Measurements from ENCODE around the gene EDN1.
A peak's percentile ranks its signal among the peaks of the same experiment; 100 is the strongest.

The EDN1 gene

DNA sequence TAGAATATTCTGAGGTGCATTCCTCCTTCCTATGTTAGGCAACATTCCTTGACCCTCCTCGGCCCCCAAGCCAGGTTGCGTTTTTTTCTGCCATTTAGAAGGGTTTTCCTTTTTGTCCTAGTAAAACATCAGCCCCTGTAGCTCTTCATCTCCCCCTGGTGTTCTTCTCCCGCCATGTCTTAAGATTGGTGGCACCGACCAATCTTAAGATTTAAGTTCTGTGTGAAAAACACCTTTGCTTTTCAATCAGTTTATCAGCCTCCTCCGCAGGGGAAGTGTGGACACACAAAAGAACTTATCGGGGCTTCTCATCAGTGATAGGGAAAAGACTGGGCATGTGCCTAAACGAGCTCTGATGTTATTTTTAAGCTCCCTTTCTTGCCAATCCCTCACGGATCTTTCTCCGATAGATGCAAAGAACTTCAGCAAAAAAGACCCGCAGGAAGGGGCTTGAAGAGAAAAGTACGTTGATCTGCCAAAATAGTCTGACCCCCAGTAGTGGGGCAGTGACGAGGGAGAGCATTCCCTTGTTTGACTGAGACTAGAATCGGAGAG is 719 bp upstream of the EDN1 start:
- DNase-seq (ENCODE audit: low read depth), result peak; percentile 78
- H3K4me3 ChIP-seq (ENCODE audit: low read depth, low read length), result peak overlapping the region; percentile 26
- TF ChIP-seq, protein P1, sequence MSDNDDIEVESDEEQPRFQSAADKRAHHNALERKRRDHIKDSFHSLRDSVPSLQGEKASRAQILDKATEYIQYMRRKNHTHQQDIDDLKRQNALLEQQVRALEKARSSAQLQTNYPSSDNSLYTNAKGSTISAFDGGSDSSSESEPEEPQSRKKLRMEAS (IDR thresholded peaks at IDR 0.05; ENCODE audit: low read depth, low read length), result no peak
- TF ChIP-seq POLR2A (IDR thresholded peaks at IDR 0.05; ENCODE audit: extremely low read depth, insufficient read length) (no peak), MYC (IDR thresholded peaks at IDR 0.05; ENCODE audit: low read depth, low read length) (no peak)
- TF ChIP-seq, protein P2, sequence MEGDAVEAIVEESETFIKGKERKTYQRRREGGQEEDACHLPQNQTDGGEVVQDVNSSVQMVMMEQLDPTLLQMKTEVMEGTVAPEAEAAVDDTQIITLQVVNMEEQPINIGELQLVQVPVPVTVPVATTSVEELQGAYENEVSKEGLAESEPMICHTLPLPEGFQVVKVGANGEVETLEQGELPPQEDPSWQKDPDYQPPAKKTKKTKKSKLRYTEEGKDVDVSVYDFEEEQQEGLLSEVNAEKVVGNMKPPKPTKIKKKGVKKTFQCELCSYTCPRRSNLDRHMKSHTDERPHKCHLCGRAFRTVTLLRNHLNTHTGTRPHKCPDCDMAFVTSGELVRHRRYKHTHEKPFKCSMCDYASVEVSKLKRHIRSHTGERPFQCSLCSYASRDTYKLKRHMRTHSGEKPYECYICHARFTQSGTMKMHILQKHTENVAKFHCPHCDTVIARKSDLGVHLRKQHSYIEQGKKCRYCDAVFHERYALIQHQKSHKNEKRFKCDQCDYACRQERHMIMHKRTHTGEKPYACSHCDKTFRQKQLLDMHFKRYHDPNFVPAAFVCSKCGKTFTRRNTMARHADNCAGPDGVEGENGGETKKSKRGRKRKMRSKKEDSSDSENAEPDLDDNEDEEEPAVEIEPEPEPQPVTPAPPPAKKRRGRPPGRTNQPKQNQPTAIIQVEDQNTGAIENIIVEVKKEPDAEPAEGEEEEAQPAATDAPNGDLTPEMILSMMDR (IDR thresholded peaks at IDR 0.05; ENCODE audit: low read depth, low read length), result peak; percentile 91

DNA sequence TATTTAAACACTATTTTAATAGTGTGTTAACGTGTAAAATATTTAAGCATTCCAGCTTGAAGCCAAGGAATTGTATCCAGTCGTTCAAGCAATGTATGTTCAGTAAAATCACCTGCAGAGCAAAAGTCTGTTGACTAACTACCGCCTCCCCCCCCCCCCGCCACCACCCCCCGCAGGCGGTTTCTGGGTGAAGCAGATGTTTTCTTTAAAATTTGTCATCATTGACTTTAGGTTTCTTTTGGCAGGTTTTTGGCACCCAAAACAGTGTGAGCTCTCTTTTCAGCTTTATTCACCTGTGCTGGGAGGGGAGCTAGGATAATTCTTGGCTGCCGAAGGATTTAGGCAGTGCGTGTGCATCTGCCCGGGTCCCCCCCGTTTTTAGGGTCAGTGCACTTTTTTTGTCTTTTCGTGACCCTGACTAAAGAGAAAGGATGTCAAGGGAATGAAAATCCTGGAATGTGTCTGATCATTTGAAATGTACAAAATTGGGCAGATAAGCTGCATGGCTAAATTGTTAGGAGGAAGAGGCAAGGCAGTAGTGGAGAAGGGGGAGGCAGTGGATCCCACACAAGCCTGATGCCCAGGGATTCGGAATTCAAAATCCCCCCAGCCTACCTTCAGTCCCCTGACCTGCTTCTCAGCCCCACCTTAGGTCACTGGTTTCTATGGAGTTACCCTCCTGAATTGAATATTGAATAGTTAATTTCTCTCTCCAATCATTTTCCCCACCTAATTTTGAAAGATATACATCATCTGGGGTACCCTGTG is 1.1 kb downstream of the EDN1 start:
- TF ChIP-seq POLR2A (IDR thresholded peaks at IDR 0.05; ENCODE audit: extremely low read depth, insufficient read length), result no peak
- TF ChIP-seq, protein P1 (IDR thresholded peaks at IDR 0.05; ENCODE audit: low read depth, low read length), result no peak
- no peak for TF ChIP-seq MYC (IDR thresholded peaks at IDR 0.05; ENCODE audit: low read depth, low read length)
- TF ChIP-seq, protein P2 (IDR thresholded peaks at IDR 0.05; ENCODE audit: low read depth, low read length), result no peak
- no peak overlapping the region for H3K4me3 ChIP-seq (ENCODE audit: low read depth, low read length)
- DNase-seq (ENCODE audit: low read depth), result no peak

DNA sequence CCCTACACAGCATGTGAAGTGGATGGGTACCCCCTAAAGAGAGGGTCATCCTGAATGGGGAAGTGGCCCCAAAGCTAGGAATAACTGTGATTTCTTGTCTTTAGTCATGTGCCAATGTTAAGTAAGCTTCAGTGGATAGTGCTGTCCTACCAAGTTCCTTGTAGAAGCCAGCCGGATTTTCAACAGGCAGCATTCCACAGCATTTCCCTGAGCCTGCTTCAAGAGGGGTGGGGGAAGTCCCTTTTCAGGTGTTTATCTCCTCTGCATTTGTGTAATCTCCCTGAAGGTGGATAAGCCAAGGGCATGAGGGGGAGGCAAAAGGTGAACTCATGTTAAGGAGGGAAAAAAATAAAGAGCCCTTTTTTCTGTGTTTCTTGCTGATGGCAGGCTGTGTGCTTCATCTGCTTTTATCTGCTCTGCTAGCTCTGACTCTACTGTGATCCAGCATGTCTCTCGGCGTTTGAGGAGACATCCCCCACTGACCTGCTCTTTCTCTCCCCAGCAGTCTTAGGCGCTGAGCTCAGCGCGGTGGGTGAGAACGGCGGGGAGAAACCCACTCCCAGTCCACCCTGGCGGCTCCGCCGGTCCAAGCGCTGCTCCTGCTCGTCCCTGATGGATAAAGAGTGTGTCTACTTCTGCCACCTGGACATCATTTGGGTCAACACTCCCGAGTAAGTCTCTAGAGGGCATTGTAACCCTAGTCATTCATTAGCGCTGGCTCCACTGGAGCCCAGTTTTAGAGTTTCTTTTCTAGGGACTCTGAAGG is 1.9 kb downstream of the EDN1 start:
- no peak for TF ChIP-seq POLR2A (IDR thresholded peaks at IDR 0.05; ENCODE audit: extremely low read depth, insufficient read length)
- TF ChIP-seq, protein P1 (IDR thresholded peaks at IDR 0.05; ENCODE audit: low read depth, low read length), result no peak
- TF ChIP-seq, protein P2 (IDR thresholded peaks at IDR 0.05; ENCODE audit: low read depth, low read length), result no peak
- no peak for TF ChIP-seq MYC (IDR thresholded peaks at IDR 0.05; ENCODE audit: low read depth, low read length)
- no peak overlapping the region for H3K4me3 ChIP-seq (ENCODE audit: low read depth, low read length)
- peak; percentile 16 for DNase-seq (ENCODE audit: low read depth)

DNA sequence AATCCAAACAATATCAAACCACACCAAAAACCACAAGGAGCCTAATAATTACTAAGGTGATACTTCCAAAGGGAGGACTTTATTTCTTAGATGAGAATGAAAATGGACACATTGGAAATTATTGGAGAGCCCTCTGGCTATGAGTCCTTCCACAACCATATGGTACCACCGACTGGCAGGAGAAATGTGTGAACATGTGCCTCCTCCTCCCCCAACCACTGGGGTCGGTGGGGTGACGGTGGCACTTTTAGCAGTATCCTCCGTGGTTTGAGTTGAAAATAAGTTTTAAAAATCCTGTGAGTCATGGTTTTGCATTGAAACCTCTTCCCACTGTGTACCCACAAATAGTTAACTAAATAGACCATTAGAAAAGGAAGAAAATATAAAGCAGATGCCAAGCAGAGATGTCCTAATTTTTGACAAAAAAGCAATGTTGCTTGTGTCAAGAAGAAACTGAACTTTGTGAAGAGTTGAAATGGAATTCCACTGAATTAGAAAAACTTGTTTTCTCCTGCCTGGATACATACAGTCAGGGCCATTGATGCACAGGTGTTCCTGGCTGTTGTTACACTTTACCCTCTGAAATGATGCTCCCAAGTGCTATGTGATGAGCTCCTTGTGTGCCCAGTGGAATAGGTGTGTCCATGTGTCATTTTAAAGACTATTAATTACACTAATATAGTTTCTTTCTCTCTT is 3.2 kb downstream of the EDN1 start:
- no peak overlapping the region for H3K4me3 ChIP-seq (ENCODE audit: low read depth, low read length)
- TF ChIP-seq, protein P2 (IDR thresholded peaks at IDR 0.05; ENCODE audit: low read depth, low read length), result no peak
- TF ChIP-seq MYC (IDR thresholded peaks at IDR 0.05; ENCODE audit: low read depth, low read length) (no peak), POLR2A (IDR thresholded peaks at IDR 0.05; ENCODE audit: extremely low read depth, insufficient read length) (no peak)
- TF ChIP-seq, protein P1 (IDR thresholded peaks at IDR 0.05; ENCODE audit: low read depth, low read length), result no peak
- no peak for DNase-seq (ENCODE audit: low read depth)

Data from NB4 (cell line).